DND-41 (cell line): ENCODE results near the gene NR4A2.

Experiments used
- EZH2 ChIP-seq: IDR thresholded peaks from 3 replicates; pipeline ENCODE4 v1.6.1; 2012; ENCODE audit warnings: borderline replicate concordance, low read depth, mild to moderate bottlenecking, moderate library complexity, low read length, inconsistent platforms; ENCODE audit not compliant: severe bottlenecking
- TF ChIP-seq, protein P1 (sequence below): IDR thresholded peaks from 2 replicates; pipeline ENCODE4 v1.5.1; 2012; ENCODE audit warnings: borderline replicate concordance, low read length, moderate library complexity, mild to moderate bottlenecking; ENCODE audit not compliant: poor library complexity, severe bottlenecking; ENCODE audit errors: extremely low read depth

DNA sequence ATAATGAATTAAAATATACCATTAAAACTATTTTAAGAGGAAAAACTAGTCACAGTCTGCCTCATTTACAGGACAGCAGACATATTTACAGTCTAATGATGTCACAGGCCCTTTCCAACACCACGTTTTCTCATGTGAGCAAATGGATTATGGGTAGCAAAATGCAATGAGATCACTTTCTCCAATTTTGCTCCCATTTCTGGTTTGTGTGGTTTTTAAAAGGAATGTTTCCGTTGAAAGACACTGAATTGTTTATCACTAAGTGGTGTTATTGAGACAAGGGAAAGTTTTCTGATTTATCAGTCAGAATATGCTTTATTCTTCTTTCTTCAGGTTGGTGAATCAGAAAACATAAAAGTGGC, 11.4 kb upstream of the NR4A2 start:
- no peak for TF ChIP-seq EZH2
- TF ChIP-seq, protein P1, sequence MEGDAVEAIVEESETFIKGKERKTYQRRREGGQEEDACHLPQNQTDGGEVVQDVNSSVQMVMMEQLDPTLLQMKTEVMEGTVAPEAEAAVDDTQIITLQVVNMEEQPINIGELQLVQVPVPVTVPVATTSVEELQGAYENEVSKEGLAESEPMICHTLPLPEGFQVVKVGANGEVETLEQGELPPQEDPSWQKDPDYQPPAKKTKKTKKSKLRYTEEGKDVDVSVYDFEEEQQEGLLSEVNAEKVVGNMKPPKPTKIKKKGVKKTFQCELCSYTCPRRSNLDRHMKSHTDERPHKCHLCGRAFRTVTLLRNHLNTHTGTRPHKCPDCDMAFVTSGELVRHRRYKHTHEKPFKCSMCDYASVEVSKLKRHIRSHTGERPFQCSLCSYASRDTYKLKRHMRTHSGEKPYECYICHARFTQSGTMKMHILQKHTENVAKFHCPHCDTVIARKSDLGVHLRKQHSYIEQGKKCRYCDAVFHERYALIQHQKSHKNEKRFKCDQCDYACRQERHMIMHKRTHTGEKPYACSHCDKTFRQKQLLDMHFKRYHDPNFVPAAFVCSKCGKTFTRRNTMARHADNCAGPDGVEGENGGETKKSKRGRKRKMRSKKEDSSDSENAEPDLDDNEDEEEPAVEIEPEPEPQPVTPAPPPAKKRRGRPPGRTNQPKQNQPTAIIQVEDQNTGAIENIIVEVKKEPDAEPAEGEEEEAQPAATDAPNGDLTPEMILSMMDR = no peak
